UCSD-AML1 (cell line): ENCODE results near the gene ZNF484.
A peak's percentile ranks its signal among the peaks of the same experiment; 100 is the strongest.
"Not testable (repeated sequence)": the region's sequence is repeated elsewhere in the genome, so short reads cannot be mapped to it uniquely, and the experiment has no call there.

Experiments
- DNase-seq: peaks from one replicate; lab custom pipeline; 2025; ENCODE audit not compliant: unreplicated experiment; lab: John Stamatoyannopoulos, UW

Gene ZNF484

DNA sequence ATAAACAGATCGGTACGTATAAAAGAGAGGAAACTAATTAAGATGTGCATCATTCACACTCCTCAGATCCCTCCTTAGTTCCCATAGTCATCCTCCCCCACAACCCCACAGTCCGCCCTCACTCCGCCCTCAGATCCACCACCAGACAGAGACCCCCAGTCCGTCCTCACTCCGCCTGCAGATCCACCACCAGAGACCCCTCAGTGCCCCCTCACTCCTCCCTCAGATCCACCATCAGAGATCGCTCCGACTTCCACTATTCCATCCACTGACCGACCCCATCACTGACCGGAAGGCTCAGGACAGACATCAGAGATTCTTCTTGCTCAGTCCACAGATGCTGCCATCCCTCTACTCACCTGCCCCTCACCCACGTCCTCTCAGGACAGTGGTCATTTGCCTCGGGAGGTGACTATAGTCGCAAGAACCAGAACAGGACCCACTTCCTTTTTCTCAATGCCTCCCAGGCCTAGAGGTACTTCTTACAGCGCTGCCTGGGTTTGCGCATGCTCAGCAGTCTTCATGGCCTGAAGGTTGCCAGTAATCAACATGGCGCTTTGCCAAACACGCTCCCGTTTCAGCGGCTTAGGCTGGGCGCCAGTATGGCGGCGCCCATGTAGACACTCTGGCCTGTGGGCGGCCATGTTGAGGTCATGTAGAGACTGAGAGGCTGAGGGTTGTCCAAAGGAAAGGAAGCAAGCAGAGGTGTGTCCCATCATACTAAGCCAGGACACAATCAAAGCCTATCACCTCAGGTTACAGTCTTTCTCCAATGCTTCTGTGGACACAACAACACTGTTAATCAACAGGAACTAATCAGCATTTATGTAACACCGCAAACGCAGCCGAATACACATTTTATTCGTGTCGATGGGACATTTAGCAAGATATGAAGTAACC is at the start of gene ZNF484:
ZNF484 (minus strand) TSS at position 508 of the 900 bp plus-strand sequence. CDS start 3,009 bp downstream, outside the sequence.
- peak; percentile 97 for DNase-seq

DNA sequence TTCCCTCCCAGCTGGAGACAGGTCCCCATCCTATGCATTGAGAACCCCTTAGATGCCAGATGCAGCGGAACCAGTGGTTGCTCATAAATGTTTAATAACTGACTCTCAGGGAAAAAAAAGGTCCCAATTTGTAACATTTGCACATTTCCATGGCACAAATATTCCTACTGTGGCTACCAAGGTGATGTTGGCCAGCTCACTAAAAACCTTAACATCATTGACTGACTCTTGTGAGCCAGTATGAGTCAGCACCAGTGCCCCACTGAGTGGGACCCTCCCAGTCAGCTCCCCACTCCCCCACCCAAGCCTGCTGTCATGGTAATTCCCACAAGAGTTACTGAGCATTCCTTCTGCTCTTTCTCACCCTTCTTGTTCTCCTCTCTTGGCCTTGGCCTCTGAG is 42.6 kb upstream of the ZNF484 start:
- DNase-seq, result no peak

DNA sequence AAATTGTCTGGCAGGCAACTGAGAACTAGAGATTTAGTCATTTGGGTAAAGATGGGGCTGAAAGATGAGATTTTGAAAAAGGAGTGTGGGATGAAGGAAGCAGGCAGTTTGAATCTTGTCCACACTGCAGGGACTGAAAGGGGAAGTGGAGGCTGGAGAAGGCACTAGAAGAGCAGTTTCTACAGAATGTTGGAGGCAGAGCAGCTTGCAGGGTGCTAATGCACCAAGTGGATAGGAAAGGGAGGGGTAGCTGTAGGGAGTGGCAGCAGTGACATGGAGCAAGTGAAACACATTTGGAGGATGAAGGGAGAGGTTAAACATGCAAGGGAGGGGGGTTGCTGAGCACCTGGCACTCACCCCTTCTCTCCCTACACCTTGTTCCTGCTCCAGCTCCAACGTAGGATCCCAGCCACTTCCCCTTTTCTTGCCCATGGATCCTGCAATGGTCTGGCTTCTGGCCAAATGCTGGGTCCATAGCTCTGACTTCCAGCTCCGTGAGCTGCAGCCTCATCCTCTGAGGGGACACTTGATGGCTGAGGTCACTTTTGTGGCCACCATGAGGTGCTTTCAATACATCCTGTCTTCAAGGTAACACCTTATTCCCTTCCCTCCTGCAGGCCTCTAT is 39.5 kb upstream of the ZNF484 start:
- no peak for DNase-seq

DNA sequence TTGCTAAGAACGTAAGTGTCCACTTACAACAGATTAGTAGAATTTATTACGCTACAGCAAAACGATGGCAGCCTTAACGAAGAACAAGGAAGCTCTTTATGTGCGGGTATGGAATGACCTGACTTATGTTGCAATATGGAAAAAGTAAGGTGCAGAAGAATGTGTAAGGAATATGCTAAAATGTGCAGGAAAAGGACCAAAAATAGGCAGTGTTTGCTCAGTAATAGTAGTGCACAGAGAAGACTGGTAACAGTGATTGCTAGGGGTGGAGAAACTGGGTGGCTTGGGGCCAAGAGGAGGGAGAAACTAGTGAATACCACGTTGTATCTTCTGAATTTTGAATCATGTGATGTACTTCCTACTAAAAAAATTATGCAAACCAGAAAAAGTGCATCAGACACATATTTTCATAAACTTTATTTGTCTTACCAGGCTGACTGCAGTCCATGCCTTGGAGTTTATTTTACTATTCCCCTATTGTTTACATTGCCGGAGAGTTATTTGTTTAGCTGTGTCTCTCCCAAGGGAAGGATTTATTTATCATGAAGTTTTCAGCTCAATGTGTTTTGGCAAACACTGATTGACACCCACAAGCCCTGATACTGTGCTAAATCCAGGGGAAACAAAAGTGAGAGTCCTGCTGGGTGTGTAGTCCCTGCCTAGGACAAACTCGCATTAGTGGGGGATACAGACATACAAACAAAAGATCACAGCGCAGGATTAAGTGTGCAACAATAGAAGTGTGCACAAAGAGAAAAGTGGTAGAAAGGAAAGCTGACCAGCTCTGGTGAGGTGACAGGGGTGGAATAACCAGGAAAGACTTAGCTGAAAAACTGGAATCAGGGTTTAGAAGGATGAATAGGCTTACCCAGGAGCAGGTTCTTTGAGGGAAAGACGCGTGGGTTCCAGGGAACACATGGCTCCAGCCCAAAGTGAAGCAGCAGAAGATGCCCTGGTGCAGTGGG is 34.0 kb upstream of the ZNF484 start:
- DNase-seq, result no peak

DNA sequence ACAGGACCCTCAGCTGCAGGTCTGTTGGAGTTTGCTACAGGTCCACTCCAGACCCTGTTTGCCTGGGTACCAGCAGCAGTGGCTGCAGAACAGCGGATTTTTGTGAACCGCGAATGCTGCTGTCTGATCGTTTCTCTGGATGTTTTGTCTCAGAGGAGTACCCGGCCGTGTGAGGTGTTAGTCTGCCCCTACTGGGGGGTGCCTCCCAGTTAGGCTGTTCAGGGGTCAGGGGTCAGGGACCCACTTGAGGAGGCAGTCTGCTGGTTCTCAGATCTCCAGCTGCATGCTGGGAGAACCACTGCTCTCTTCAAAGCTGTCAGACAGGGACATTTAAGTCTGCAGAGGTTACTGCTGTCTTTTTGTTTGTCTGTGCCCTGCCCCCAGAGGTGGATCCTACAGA is 27.3 kb upstream of the ZNF484 start:
- not testable (repeated sequence) for DNase-seq

DNA sequence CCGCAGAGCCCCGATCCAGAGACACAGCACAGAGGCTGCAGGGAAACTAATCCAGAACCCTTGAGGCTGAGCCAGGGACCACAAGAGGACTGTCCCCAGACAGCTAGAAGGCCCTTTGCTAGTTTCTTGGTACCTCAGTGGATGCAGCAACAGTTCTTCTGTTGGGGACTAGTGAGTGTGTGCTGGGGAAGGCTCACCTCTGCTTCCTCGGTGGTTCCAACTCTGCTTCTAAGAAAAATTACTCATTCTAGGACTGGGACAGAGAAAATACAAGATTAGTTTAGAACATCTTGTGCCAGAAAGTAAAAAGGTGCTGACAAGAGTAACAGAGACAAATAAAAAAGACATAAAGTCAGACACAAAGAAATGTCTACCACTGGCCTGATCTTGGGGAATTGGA is 19.5 kb upstream of the ZNF484 start:
- DNase-seq, result no peak

DNA sequence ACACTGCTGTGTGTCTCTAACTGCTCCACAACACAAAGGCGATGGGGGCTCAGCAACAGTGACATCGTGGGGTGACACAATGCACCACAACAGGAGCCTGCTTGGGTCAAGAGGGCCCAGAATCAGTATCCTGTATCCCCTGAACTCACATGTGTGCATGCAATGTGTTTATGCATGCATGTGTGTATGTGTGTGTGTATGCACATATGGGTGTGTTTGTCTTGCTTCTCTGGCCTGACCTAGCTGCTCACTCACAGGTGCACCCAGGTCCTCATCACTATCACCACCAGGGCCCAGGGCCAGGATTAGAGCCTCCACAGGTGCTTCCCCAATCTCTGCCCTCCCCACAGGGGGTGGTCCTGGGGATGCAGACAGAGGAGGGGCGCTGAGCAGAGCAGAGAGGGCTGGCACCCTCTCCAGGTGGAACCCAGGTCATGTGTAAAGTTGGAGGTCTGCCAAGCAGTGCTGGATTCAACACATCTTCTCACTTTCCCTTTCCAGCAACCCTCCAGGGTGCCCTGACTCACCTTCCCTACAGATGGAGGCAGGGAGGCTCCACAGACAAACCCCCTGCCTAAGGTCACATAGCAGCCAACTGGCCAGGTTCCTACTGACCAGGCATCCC is 18.1 kb upstream of the ZNF484 start:
- DNase-seq, result no peak

DNA sequence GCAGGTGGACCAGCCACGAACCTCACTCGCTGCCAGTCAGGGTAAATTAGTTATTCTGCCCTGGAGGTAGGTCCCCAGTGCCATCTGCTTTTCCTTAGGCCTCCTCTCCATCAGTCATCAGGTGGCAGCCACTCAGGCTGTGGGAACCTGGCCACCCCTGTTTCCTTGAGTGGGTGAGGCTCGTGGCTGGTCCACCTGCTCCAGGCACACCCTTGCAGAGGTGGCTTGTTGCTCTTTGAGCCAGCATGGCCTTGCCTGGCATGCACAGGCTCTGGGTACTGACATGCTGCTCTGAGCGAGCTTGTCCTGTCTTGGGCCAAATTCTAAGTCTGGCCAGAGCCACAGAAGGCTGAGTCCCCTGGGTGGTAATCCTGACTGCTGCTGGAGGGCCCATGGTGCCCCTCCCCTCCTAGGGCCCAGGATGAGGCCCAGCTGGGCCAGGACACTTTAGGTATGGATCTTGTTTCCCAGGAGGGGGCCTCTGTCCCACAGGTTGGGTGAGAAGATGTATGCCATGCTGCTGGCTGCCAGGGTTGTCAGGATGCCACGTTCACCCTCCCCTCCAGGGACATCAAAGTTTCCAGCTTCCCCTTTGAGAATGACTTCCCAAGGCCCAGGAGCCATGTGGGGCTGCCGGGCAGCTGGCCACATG is 17.0 kb upstream of the ZNF484 start:
- no peak for DNase-seq

DNA sequence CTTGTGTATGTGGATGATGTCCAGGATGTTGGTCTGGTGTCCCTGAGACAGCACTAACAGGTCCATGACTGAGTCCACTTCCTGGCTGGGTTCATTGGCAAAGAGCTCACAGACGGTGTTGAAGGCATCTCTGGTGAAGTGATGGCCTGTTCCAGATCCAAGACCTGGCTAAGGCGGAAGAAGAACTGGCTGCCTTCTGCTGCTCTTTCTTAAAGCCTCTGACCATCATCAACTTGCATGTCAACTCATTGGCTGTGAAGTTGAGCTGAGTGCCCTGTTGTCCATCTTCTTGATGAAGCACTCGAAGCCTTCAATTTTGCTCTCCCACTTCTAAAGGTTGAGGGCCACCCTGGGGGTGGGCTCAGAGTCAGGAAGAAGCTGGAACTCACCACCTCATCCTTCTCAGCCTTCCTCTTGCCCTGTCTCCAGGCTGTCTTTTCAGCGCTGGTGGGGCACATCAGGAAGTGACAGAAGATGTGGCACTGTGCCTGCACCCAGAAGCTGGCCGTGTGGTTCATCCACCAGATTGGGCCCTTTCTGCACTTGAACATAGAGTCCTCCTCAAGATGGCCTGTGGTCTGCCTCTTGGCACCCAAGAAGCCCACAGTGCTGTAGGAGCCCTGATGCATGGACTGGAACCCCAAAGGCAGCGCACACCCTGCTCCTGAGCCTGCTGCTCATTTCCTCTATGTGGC is 16.2 kb upstream of the ZNF484 start:
- DNase-seq, result not testable (repeated sequence)

DNA sequence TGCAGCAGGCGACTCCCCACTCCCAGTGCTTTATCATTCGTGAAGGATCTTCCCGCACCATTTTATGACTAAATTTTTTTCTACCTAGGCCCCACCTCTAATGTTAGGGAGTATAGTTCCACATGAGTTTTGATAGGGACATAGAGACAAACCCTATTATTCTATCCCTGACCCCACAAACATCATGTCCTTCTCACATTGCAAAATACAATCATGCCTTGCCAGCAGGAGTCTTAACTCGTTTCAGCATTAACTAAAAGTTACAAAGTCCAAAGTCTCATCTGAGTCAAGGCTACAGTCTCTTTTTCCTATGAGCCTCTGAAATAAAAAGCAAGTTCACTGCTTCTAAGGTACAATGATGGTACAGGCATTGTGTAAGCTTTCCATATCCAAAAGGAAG is 14.4 kb upstream of the ZNF484 start:
- not testable (repeated sequence) for DNase-seq

DNA sequence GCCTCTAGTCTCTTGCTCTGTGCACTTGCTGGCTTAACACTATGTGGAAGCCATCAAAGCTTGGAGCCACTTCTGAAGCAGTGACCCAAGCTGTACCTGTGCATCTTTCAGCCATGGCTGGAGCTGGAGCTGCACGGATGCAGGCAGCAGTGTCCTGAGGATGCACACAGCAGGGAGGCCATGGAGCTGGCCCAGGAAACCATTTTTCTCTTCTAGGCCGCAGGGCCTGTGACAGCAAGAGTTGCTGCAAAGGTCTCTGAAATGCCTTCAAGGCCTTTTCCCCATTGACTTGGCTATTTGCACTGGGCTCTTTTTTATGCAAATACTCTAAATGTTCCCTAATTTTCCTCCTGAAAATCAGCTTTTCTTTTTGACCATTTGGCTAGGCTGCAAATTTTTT is 12.9 kb upstream of the ZNF484 start:
- DNase-seq, result no peak

DNA sequence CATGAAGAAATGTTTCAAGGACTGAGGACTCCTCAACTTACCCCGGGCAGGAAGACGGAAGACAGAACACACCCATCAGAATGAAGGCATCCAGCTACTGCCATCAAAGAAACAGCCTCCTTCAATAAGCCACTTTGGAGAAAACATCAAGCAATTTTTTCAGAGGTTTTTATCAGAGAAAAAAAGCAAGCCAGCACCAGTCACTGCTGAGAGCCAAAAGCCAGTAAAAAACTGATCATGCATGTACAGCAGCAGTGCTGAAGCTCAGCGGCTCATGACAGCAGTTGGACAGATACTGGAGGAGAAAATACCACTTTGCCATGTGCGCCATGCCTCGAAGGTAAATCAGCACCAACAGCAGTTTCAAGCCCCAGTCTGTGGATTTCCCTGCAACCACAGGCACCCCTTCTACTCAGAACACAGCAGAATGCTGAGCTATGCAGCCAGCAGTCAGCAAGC is 10.1 kb upstream of the ZNF484 start:
- DNase-seq, result no peak

DNA sequence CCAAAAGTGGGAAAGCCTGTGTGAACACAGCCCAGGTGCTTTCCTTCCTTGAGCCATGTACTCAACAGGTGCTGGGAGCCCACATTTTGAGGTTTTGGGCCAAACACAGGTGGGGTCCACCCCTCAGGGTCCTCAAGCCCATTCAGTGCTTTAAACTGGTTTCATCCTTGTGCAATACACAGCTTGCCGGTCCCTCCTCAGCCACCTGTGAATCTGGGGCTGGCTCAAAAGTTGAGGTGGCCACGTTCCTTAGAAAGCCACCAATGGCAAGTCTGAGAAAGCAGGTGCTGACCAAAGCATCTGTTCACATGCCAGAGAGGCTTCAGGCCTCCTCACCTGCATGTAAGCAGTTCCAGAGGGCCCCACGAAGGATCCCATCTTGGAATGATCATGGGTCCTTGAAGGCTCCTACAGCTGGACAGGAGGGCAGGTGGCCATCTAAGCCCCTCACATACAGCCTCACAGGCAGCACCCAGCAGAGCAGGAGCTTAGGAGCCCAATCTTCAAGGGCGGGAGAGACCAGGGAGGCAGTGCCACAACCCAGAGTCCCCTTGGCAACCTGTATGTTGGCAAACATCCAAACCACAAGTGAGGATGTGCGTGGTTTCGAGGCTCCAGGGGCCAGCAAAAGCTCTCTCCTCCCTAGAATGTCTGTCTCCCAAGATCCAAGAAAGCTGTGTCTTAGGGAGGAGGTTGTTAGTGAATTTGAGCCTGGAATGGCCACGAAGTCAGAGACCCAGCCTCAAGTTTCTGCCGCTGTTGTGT is 9.2 kb upstream of the ZNF484 start:
- DNase-seq, result peak; percentile 37

DNA sequence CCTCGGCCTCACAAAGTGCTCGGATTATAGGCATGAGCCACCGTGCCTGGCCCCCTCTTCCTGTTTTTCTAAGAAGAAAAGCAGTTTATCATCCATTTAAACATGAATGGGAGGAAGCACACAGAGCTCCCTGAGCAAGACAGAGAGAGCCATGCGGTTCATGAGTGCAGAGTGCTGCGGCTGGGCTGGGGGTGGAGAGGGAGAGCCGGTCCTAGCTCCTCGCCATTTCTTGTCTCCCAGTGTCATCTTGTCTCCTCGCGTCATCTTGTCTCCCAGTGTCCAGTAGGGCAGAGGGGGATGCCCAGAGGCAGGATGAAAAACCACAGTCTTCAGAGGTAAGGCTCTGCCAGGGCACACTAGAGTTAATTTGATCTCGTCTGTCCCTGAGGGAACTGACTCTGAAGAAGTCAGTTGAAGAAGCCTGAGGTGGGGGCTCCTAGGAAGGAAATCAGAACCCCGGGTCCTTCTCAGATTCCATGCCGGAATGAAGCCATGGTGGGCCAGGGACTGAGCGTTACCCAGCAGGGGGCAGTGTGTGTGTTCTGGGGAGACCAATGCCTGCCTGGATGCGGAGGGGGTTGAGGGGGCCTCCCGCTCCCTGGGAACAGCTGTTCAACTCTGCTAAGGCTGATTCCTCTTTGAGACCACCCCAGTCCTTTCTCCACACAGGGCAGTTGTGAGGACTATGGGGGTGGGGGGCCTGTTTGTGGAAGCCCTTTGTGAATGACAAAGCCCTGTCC is 6.0 kb upstream of the ZNF484 start:
- not testable (repeated sequence) for DNase-seq

DNA sequence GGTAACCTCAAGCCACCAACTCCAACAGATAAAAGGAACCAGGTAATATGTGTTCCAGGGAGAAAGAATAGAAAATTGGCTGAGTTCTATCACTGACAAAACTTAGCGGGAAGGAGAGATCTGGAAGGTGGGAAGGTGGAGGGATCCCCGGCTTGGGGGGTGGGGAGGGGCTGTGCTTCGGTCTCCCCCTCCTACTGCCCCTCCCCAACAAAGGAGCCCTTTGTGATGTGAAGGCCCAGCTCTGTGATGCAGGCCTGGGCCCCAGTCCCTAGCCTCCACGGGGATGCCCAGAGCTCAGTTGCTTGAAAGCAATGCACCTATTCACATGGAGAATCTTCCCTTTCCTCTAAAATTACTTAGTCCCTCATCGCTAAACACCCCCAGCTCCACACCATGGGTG is 4.4 kb upstream of the ZNF484 start:
- no peak for DNase-seq

DNA sequence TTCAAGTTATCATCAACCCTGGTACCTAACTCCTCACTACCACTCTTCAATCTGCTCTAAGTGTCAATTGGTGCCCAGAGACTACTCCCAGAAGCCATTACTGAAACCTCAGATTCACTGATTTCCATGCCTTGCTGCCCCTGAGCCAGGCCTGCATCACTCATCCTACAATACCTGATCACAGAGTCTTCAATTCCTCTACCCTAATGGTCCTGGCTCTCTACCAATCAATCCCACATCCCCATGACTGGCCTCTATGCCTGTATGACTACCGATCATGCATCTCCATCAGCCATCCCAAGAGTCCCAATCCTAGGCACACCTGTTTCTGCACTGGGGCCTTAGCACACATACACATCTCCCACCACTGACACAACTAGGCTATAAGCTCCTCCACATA is 2.5 kb downstream of the ZNF484 start:
- no peak for DNase-seq

DNA sequence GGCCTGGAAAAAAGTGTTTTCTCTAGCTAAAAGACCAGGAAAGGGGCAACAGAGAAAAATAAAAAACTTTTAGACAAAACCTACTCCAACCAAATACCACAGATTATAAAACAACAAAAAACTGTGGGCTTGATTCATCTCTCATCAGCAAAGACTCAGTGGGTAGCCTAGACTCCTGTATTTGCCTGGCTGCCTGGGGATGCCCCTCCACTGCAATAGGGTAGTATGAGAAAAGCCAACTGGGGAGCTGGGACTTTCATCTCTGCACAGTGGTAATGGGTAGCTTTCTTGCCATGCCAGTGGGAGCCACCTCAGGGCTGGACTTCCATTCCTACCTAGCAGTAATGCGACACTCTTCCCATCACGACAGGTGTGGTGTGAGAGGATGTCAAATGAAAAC is 7.5 kb downstream of the ZNF484 start:
- no peak for DNase-seq

DNA sequence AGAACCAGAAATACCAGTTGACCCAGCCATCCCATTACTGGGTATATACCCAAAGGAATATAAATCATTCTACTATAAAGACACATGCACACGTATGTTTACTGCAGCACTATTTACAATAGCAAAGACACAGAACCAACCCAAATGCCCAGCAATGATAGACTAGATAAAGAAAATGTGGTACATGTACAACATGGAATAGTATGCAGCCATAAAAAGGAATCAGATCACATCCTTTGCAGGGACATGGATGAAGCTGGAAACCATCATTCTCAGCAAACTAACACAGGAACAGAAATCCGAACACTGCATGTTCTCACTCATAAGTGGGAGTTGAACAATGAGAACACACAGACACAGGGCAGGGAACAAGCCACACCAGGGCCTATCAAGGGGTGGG is 11.2 kb downstream of the ZNF484 start:
- not testable (repeated sequence) for DNase-seq
